Activated naive CD4-positive, alpha-beta T cell treated with Interleukin-2 at 50 U/mL for 16 hours (primary cell): ENCODE data around the gene MYD88.

Experiments
- DNase-seq: peaks from one replicate; pipeline ENCODE4 v3.0.0-alpha.2; 2020

The MYD88 gene

GRCh38 chr3:38168151-38169026, 29.9 kb downstream of the MYD88 start:
- DNase-seq = no peak

- DNase-seq = no peak
These were observed 30.5 kb downstream of the MYD88 start for GRCh38 chr3:38169027-38169317.

- DNase-seq = no peak
These were observed 32.3 kb downstream of the MYD88 start for GRCh38 chr3:38170722-38171121.

- no peak for DNase-seq
These were observed 33.2 kb downstream of the MYD88 start for GRCh38 chr3:38171622-38172021.

- no peak for DNase-seq
These were observed 35.5 kb downstream of the MYD88 start for GRCh38 chr3:38173834-38174418.

GRCh38 chr3:38177181-38177580, 38.7 kb downstream of the MYD88 start:
- DNase-seq = no peak

GRCh38 chr3:38186781-38187180, 48.3 kb downstream of the MYD88 start:
- no peak for DNase-seq

GRCh38 chr3:38190481-38190881, 52.0 kb downstream of the MYD88 start:
- no peak for DNase-seq
